ENCODE measurements around the gene NUS1.
"Not testable (repeated sequence)": the region's sequence is repeated elsewhere in the genome, so short reads cannot be mapped to it uniquely, and the experiment has no call there.

The NUS1 gene

DNA sequence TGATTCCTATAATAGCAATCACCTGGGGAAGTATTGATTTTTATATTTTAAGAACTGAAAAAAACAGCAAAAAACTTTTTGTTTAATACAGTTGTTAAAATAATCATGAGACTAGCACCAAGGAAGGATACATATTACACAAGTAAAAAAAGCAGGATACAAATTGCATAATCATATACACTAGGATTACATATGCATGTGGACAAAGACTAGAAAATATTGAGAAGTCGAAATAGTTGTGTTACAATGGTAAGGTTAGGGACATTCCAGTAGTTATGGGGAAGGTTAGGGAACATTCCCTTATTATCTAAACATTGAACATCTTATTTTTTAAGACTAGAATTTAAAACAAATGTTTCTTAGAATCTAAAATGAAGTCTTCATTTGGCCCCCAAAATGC is 9.5 kb downstream of the NUS1 start:
- H3K9me3 Mint-ChIP-seq = no peaks in the 10 kb centered on the region
- H3K27ac Mint-ChIP-seq = no peak overlapping the region
- no peak overlapping the region for H3K4me3 Mint-ChIP-seq
- peaks cover 60% of the 10 kb centered on the region for H3K36me3 Mint-ChIP-seq (ENCODE audit: low read depth)
- peaks cover 74% of the 10 kb centered on the region for H3K4me1 Mint-ChIP-seq (ENCODE audit: low read depth)
- no peaks in the 10 kb centered on the region for H3K27me3 Mint-ChIP-seq

GRCh38 chr6:117685359-117685758 is 10.1 kb downstream of the NUS1 start:
- H3K4me1 Mint-ChIP-seq (ENCODE audit: low read depth) = peaks cover 72% of the 10 kb centered on the region
- H3K4me3 Mint-ChIP-seq = no peak overlapping the region
- H3K9me3 Mint-ChIP-seq = no peaks in the 10 kb centered on the region

DNA sequence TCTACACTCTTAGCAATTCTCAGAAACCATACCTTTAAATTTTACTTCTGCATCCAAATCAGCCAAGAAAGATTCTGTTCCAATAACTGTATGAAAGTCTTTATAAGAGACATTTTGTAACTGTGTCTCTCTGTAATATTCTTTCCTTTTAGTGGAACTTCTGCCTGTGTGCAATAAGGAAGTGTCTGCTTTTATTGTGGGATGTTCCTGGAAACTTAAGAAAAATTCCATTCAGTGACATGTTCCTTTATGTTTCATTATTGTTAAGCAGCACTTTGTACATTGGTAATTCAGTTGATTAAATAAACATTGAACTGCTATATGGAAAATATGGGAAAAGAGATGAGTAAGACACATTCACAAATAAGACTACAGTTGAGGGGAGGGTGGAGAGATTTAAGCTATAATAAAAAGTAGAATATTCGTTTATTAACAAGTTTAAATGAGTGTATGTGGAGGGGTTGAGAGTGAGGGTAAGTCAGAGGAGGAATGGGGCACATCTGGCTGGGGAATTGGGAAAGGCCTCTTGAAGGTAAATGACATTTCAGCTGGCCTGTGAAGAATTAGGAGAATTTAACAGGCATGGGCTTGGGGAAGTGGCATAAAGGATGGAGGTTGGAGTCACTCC is 11.9 kb downstream of the NUS1 start:
- Mint-ChIP-seq H3K27me3 (no peaks in the 10 kb centered on the region), H3K4me1 (ENCODE audit: low read depth) (peaks cover 63% of the 10 kb centered on the region), H3K36me3 (ENCODE audit: low read depth) (peaks cover 58% of the 10 kb centered on the region), H3K27ac (no peak overlapping the region), H3K9me3 (no peaks in the 10 kb centered on the region), H3K4me3 (no peak overlapping the region)

More at GRCh38 chr6:117685359-117685758, 10.1 kb downstream of the NUS1 start:
- peaks cover 58% of the 10 kb centered on the region for H3K36me3 Mint-ChIP-seq (ENCODE audit: low read depth)
- no peak overlapping the region for H3K27ac Mint-ChIP-seq
- H3K27me3 Mint-ChIP-seq = no peaks in the 10 kb centered on the region

GRCh38 chr6:117689584-117689983 is 14.3 kb downstream of the NUS1 start:
- Mint-ChIP-seq H3K4me1 (ENCODE audit: low read depth) (peaks cover 41% of the 10 kb centered on the region), H3K36me3 (ENCODE audit: low read depth) (peaks cover 74% of the 10 kb centered on the region)
- H3K4me3 Mint-ChIP-seq, H3K27ac Mint-ChIP-seq, H3K9me3 Mint-ChIP-seq, H3K27me3 Mint-ChIP-seq: not testable (repeated sequence)

GRCh38 chr6:117706504-117706903 is 31.2 kb downstream of the NUS1 start:
- H3K36me3 Mint-ChIP-seq (ENCODE audit: low read depth) = peaks cover 13% of the 10 kb centered on the region
- no peak overlapping the region for H3K27ac Mint-ChIP-seq
- H3K4me3 Mint-ChIP-seq = no peak overlapping the region
- peaks cover 10% of the 10 kb centered on the region for H3K4me1 Mint-ChIP-seq (ENCODE audit: low read depth)
- no peaks in the 10 kb centered on the region for H3K27me3 Mint-ChIP-seq
- no peaks in the 10 kb centered on the region for H3K9me3 Mint-ChIP-seq

- not testable (repeated sequence) for H3K4me1 Mint-ChIP-seq (ENCODE audit: low read depth)
Observed at GRCh38 chr6:117706936-117707509, 31.8 kb downstream of the NUS1 start.

GRCh38 chr6:117711369-117711768 is 36.1 kb downstream of the NUS1 start:
- Mint-ChIP-seq H3K4me1 (ENCODE audit: low read depth) (peaks cover 7% of the 10 kb centered on the region), H3K4me3 (no peak overlapping the region), H3K36me3 (ENCODE audit: low read depth) (peaks cover 16% of the 10 kb centered on the region), H3K27me3 (no peaks in the 10 kb centered on the region), H3K27ac (no peak overlapping the region), H3K9me3 (peaks cover 3% of the 10 kb centered on the region)

More at GRCh38 chr6:117706936-117707509, 31.8 kb downstream of the NUS1 start:
- peaks cover 14% of the 10 kb centered on the region for H3K36me3 Mint-ChIP-seq (ENCODE audit: low read depth)
- not testable (repeated sequence) for H3K27ac Mint-ChIP-seq, H3K27me3 Mint-ChIP-seq, H3K4me3 Mint-ChIP-seq, H3K9me3 Mint-ChIP-seq

- Mint-ChIP-seq H3K27me3 (no peaks in the 10 kb centered on the region), H3K27ac (no peak overlapping the region), H3K4me3 (no peak overlapping the region), H3K4me1 (ENCODE audit: low read depth) (no peaks in the 10 kb centered on the region), H3K9me3 (peaks cover 8% of the 10 kb centered on the region), H3K36me3 (ENCODE audit: low read depth) (peaks cover 4% of the 10 kb centered on the region)
Observed at GRCh38 chr6:117718895-117719294, 43.6 kb downstream of the NUS1 start.

GRCh38 chr6:117721520-117721919 is 46.3 kb downstream of the NUS1 start:
- not testable (repeated sequence) for H3K9me3 Mint-ChIP-seq

GRCh38 chr6:117728626-117729025 is 53.4 kb downstream of the NUS1 start:
- no peaks in the 10 kb centered on the region for H3K36me3 Mint-ChIP-seq (ENCODE audit: low read depth)
- H3K4me1 Mint-ChIP-seq (ENCODE audit: low read depth) = no peaks in the 10 kb centered on the region
- H3K9me3 Mint-ChIP-seq = peaks cover 8% of the 10 kb centered on the region
- peaks cover 18% of the 10 kb centered on the region for H3K27me3 Mint-ChIP-seq
- H3K4me3 Mint-ChIP-seq = no peak overlapping the region
- no peak overlapping the region for H3K27ac Mint-ChIP-seq

More at GRCh38 chr6:117721520-117721919, 46.3 kb downstream of the NUS1 start:
- H3K27me3 Mint-ChIP-seq; H3K27ac Mint-ChIP-seq; H3K4me3 Mint-ChIP-seq; H3K4me1 Mint-ChIP-seq (ENCODE audit: low read depth); H3K36me3 Mint-ChIP-seq (ENCODE audit: low read depth): not testable (repeated sequence)

DNA sequence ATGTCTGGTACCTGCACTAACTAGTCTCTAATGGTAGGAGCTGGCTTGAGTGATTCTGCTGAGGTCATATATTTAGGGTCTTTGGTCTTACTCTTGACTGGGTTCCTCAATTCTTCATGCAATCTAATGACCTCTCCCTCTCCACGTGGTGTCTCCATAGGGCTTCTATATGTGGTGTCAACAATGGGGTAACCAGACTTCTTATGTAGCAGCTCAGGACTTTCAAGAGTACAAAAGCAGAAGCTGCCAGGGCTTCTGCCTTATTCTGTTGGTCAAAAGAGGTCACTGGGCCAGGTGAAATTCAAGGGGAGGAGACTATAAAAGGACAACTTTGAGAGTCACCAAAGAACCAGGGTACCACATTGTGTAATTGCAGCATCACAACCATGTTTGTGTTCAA is 54.3 kb downstream of the NUS1 start:
- H3K4me3 Mint-ChIP-seq = no peak overlapping the region
- H3K27me3 Mint-ChIP-seq = peaks cover 22% of the 10 kb centered on the region
- peaks cover 8% of the 10 kb centered on the region for H3K9me3 Mint-ChIP-seq
- H3K36me3 Mint-ChIP-seq (ENCODE audit: low read depth) = no peaks in the 10 kb centered on the region
- H3K27ac Mint-ChIP-seq = no peak overlapping the region
- H3K4me1 Mint-ChIP-seq (ENCODE audit: low read depth) = no peaks in the 10 kb centered on the region

- Mint-ChIP-seq H3K9me3 (no peaks in the 10 kb centered on the region), H3K27me3 (peaks cover 28% of the 10 kb centered on the region), H3K4me1 (ENCODE audit: low read depth) (no peaks in the 10 kb centered on the region), H3K4me3 (no peak overlapping the region), H3K36me3 (ENCODE audit: low read depth) (no peaks in the 10 kb centered on the region), H3K27ac (no peak overlapping the region)
Observed at GRCh38 chr6:117733341-117733740, 58.1 kb downstream of the NUS1 start.

DNA sequence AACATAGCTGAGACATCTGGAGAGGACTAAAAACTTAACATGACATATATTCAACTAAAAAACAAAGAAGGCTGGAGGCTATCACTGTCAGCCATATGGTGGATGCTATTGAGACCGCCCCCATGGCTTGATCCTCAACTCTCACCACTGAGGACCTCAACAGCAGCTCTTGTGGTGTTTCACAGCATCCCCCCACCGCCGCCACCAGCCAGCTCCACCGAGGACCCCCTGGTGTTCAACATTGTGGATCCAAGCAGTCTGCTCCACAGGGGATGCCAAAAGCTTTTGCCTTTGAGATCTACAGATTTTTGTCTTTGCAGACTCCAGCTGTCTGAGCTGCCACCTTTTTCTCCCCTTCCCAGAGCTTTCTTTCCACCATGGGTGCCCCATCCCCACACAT is 64.6 kb downstream of the NUS1 start:
- Mint-ChIP-seq H3K27me3 (peaks cover 22% of the 10 kb centered on the region), H3K27ac (no peak overlapping the region), H3K4me3 (no peak overlapping the region), H3K9me3 (peaks cover 3% of the 10 kb centered on the region), H3K36me3 (ENCODE audit: low read depth) (no peaks in the 10 kb centered on the region), H3K4me1 (ENCODE audit: low read depth) (no peaks in the 10 kb centered on the region)

GRCh38 chr6:117740605-117741004 is 65.3 kb downstream of the NUS1 start:
- H3K27ac Mint-ChIP-seq = no peak overlapping the region
- H3K4me1 Mint-ChIP-seq (ENCODE audit: low read depth) = no peaks in the 10 kb centered on the region
- no peak overlapping the region for H3K4me3 Mint-ChIP-seq
- peaks cover 22% of the 10 kb centered on the region for H3K27me3 Mint-ChIP-seq
- H3K36me3 Mint-ChIP-seq (ENCODE audit: low read depth) = no peaks in the 10 kb centered on the region
- peaks cover 3% of the 10 kb centered on the region for H3K9me3 Mint-ChIP-seq

DNA sequence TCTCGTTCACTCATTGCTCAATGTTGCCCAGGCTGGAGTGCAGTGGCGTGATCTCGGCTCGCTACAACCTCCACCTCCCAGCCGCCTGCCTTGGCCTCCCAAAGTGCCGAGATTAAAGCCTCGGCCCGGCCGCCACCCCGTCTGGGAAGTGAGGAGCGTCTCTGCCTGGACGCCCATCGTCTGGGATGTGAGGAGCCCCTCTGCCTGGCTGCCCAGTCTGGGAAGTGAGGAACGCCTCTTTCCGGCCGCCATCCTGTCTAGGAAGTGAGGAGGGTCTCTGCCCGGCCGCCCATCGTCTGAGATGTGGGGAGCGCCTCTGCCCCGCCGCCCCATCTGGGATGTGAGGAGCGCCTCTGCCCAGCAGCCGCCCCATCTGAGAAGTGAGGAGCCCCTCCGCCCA is 75.4 kb downstream of the NUS1 start:
- not testable (repeated sequence) for H3K4me3 Mint-ChIP-seq; H3K9me3 Mint-ChIP-seq; H3K27me3 Mint-ChIP-seq; H3K4me1 Mint-ChIP-seq (ENCODE audit: low read depth); H3K27ac Mint-ChIP-seq; H3K36me3 Mint-ChIP-seq (ENCODE audit: low read depth)
